HG02870 (cell line): ENCODE data around the gene ZMIZ1.

Experiments
- ATAC-seq: cut with Tn5 transposase; IDR thresholded peaks from one replicate; pipeline ENCODE4 v1.9.1; 2021; ENCODE audit warnings: mild to moderate bottlenecking, moderate library complexity; ENCODE audit not compliant: unreplicated experiment

The ZMIZ1 gene

GRCh38 chr10:79314761-79315601 lies 246.2 kb downstream of the ZMIZ1 start:
- ATAC-seq, result no peak

- no peak for ATAC-seq
Measured at GRCh38 chr10:79315602-79315920, 246.8 kb downstream of the ZMIZ1 start.

- peak; percentile 52 for ATAC-seq
Measured at GRCh38 chr10:79316671-79317431, 248.1 kb downstream of the ZMIZ1 start.

GRCh38 chr10:79318369-79318768 lies 249.6 kb downstream of the ZMIZ1 start:
- no peak for ATAC-seq

GRCh38 chr10:79319115-79319771 lies 250.5 kb downstream of the ZMIZ1 start:
- no peak for ATAC-seq

- ATAC-seq, result no peak
Measured at GRCh38 chr10:79320316-79320715, 251.6 kb downstream of the ZMIZ1 start.

GRCh38 chr10:79320820-79321493 lies 252.2 kb downstream of the ZMIZ1 start:
- no peak for ATAC-seq

DNA sequence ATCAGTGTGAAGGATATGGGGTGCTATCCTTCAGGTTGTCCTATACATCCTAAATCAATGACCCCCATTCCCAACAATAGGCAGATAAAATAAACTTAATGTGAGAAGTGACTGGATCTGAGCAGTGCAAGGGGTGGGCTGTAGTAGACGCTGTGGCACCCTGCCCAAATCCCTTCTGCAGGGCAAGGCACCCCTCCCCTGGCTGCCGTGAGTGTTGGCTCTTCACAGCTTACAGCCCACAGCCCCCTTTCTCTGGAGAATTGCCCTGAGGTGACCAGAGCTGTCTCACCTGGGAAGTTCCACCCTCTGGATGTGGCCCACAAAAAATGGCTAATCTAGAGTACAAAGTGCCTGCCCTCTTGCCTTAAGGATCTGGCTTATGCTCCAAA lies 252.7 kb downstream of the ZMIZ1 start:
- ATAC-seq, result no peak

- ATAC-seq, result no peak
Measured at GRCh38 chr10:79321951-79322350, 253.2 kb downstream of the ZMIZ1 start.

GRCh38 chr10:79322616-79323543 lies 254.1 kb downstream of the ZMIZ1 start:
- no peak for ATAC-seq

- ATAC-seq, result no peak
Measured at GRCh38 chr10:79323602-79324001, 254.8 kb downstream of the ZMIZ1 start.

- ATAC-seq, result no peak
Measured at GRCh38 chr10:79324032-79324695, 255.4 kb downstream of the ZMIZ1 start.

DNA sequence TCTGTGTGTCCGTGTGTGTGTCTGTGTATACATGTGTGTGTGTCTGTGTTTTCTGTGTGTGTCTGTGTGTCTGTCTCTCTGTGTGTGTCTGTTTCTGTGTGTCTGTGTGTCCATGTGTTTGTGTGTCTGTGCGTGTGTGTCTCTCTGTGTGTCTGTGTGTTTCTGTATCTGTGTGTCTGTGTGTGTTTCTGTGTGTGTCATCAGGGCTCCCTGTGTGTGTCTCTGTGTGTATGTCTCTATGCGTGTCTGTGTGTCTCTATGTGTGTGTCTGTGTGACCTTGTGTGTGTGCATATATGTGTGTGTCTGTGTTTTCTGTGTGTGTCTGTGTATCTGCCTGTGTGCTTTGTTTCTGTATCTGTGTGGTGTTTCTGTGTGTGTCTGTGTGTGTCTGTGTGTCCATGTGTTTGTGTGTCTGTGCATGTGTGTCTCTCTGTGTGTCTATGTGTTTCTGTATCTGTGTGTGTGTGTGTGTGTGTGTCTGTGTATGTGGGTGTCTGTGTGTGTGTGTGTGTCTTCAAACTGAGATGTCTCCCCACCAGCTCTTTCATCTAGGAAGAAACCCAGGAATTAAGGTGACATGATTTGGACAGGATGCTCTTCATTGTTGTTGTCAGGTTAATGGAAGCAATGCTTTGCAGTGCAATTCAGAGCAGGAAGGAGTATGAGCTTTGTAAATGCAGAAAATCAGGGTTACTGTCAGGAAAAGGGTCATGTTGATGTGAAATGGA lies 257.8 kb downstream of the ZMIZ1 start:
- no peak for ATAC-seq

GRCh38 chr10:79327090-79327457 lies 258.3 kb downstream of the ZMIZ1 start:
- ATAC-seq, result peak; percentile 57

DNA sequence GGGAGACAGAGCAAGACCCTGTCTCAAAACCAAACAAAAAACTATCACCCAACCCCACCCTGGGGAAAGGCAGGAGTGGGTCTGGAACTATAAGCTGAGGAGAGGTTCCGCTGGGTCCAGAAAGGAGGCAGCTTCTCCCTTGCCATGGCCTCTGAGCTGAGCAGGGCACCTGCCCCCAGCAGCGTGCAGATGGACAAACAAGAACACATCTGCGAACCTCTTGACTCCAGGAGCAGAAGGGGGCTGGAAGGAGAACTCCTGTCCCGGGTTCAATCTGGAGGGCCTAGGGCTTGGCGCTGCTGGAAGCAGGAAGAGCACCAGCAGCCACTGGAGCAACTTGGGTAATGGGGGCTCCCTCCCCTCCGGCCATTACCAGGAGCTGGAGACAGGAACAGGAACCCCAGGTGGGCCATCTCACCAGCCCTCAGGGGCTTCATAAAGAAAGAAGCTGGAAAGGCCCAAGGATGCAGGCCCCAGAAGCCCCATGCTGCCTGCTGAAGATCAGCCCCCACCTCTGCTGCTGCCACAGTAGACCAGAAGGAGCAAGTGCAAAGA lies 259.5 kb downstream of the ZMIZ1 start:
- no peak for ATAC-seq

DNA sequence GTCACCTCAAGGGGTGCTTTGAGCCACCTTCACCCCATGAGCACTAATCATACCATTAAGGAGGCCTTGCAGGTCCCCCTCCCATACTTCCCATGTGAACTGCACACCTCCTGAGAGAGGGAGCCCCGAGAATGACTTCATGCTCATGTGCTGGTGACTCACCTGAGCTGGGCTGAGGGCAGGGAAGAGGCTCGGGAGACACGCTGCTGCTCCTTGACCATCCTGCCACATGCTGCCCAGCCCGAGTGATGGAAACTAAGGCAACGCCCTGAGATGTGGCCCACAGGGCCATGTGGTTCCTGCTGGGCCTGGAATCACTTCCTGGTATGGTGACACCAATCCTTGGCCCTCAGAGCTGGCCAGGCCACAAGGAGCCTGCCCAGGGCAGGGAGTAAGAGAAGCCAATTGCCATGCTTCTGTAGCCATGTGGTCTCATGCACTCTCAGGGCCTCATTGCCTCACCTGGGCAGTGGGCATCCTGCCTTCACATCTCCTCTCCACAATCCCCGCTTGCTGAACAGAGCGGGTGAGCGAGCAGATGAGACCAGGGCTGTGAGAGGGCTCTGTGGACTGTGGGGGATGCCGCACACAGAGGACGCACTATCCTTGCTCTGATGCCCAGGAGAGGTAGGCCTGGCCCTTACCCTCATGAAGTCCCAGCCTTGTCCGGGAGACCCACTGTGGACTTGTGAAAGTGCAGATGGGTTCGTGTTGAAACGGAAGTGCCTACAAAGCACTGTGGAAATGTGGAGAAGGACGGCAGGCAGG lies 260.2 kb downstream of the ZMIZ1 start:
- no peak for ATAC-seq

DNA sequence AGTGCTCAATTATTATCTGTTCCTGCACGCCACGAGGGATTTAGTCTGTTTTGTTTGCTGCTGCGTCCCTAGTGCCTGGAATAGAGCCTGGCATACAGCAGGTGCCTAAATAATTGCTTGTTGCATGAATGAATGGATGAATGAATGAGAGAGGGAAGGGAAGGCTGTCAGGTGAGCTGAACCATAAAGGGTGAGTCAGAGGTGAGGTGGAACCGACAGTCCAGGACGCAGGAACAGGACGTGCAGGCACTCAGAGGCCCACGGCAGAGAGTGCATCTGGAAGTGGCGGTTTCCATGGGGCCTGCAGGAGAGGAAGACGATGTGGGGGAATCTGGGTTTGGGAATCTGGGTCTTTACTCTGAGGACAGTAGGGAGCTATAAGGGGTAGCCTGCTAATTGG lies 260.8 kb downstream of the ZMIZ1 start:
- no peak for ATAC-seq

DNA sequence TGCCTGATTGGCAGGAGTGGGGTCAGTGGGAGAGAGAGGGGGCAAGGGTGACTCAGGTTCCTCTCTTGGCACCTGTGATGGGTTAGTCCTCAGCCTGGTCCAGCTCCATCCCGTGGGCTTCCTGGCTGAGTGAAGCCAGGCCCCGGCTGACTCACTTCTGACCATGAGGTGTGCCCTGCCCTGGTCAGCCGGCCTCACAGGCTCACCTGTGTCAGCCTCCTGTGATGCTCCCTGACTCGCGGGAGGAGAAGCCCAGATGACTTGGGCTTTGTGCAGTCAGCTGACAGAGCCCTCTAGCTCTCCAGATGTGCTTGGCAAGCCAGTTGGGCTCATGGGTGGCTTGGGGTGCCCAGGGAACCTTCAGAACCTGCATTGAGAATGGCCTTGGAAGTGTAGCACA lies 262.5 kb downstream of the ZMIZ1 start:
- ATAC-seq, result no peak
